Coronary artery (tissue), 2 donors: Measurements from ENCODE around the gene KAZN.

ENCODE experiments used
- DNase-seq: peaks from one replicate; pipeline ENCODE4 v3.0.0-alpha.2; 2017; ENCODE audit warnings: low spot score
- H3K27ac ChIP-seq, 2 donors: fragments of 200-600 bp; sonication (generic); one replicate each; pipeline ENCODE4 v1.5.1; 2016 to 2019
- H3K4me3 ChIP-seq: fragments of 200-600 bp; sonication (generic); 2 replicates; pipeline ENCODE4 v1.5.1; 2016; ENCODE audit warnings: mild to moderate bottlenecking, moderate library complexity
- CTCF ChIP-seq: fragments of 200-600 bp; sonication (generic); IDR thresholded peaks from one replicate; pipeline ENCODE4 v1.5.1; 2019; ENCODE audit warnings: antibody characterized with exemption

Gene KAZN

GRCh38 chr1:14922942-14923726, 324.6 kb downstream of the KAZN start:
- H3K4me3 ChIP-seq: peak overlapping the region; percentile 86
- no peak for DNase-seq
- H3K27ac ChIP-seq: peak overlapping the region; percentile 43 to 90
- TF ChIP-seq CTCF: no peak

GRCh38 chr1:14923727-14924452, 325.4 kb downstream of the KAZN start:
- no peak for TF ChIP-seq CTCF
- peak overlapping the region; percentile 86 for H3K4me3 ChIP-seq
- no peak for DNase-seq
- peak overlapping the region; percentile 43 to 90 for H3K27ac ChIP-seq

GRCh38 chr1:14924455-14925331, 326.2 kb downstream of the KAZN start:
- TF ChIP-seq CTCF: no peak
- no peak for DNase-seq

GRCh38 chr1:14925336-14926136, 327.1 kb downstream of the KAZN start:
- no peak for TF ChIP-seq CTCF
- Histone ChIP-seq H3K4me3 (peak overlapping the region; percentile 86), H3K27ac (no peak overlapping the region)
- no peak for DNase-seq

More at GRCh38 chr1:14924455-14925331, 326.2 kb downstream of the KAZN start:
- H3K4me3 ChIP-seq: peak overlapping the region; percentile 86
- H3K27ac ChIP-seq: peak overlapping the region in 1 of 2 donors; percentile 90

- DNase-seq: no peak
- TF ChIP-seq CTCF: no peak
- H3K27ac ChIP-seq: no peak overlapping the region
- no peak overlapping the region for H3K4me3 ChIP-seq
Measured at GRCh38 chr1:14926229-14926628, 327.7 kb downstream of the KAZN start.
